Measurements from ENCODE around the gene FMN1. TPM values are rescaled to one million over a fixed set of nuclear protein-coding genes. Genes with fewer than 3 reads are reported as not detected.
A peak's percentile ranks its signal among the peaks of the same experiment; 100 is the strongest.

Gene FMN1
- total and polyA plus RNA-seq, 2 experiments from 2014 or later = 0.53 to 1.8 TPM

- no peak overlapping the region for H3K27ac ChIP-seq
Measured at GRCh38 chr15:32878342-32878741, 316.2 kb downstream of the FMN1 start.

GRCh38 chr15:32877252-32878019 lies 317.1 kb downstream of the FMN1 start:
- no peak overlapping the region for H3K27ac ChIP-seq
- no peaks in the 10 kb centered on the region for H3K4me1 ChIP-seq (ENCODE audit: low read depth)
- H3K9me3 ChIP-seq (ENCODE audit: low read depth) = no peaks in the 10 kb centered on the region
- TF ChIP-seq CTCF (IDR thresholded peaks at IDR 0.05; ENCODE audit: low read depth, low read length) = no peak
- H3K27me3 ChIP-seq = no peaks in the 10 kb centered on the region
- DNase-seq (ENCODE audit: low read depth in 1 of 2, low spot score in 1 of 2) = no peak
- no peaks in the 10 kb centered on the region for H3K36me3 ChIP-seq
- no peak overlapping the region for H3K4me3 ChIP-seq

More at GRCh38 chr15:32878342-32878741, 316.2 kb downstream of the FMN1 start:
- H3K4me1 ChIP-seq (ENCODE audit: low read depth) = no peaks in the 10 kb centered on the region
- H3K36me3 ChIP-seq = no peaks in the 10 kb centered on the region
- no peaks in the 10 kb centered on the region for H3K9me3 ChIP-seq (ENCODE audit: low read depth)
- DNase-seq (ENCODE audit: low read depth in 1 of 2, low spot score in 1 of 2) = no peak
- TF ChIP-seq CTCF (IDR thresholded peaks at IDR 0.05; ENCODE audit: low read depth, low read length) = no peak
- no peak overlapping the region for H3K4me3 ChIP-seq
- no peaks in the 10 kb centered on the region for H3K27me3 ChIP-seq

- Histone ChIP-seq H3K36me3 (no peaks in the 10 kb centered on the region), H3K4me3 (no peak overlapping the region), H3K9me3 (ENCODE audit: low read depth) (no peaks in the 10 kb centered on the region), H3K4me1 (ENCODE audit: low read depth) (peaks cover 7% of the 10 kb centered on the region), H3K27ac (no peak overlapping the region), H3K27me3 (no peaks in the 10 kb centered on the region)
- no peak for DNase-seq (ENCODE audit: low read depth in 1 of 2, low spot score in 1 of 2)
- TF ChIP-seq CTCF (IDR thresholded peaks at IDR 0.05; ENCODE audit: low read depth, low read length) = no peak
Measured at GRCh38 chr15:32873284-32874114, 321.0 kb downstream of the FMN1 start.

- no peaks in the 10 kb centered on the region for H3K36me3 ChIP-seq
- H3K4me3 ChIP-seq = no peak overlapping the region
- H3K27ac ChIP-seq = no peak overlapping the region
- H3K4me1 ChIP-seq (ENCODE audit: low read depth) = peaks cover 7% of the 10 kb centered on the region
- DNase-seq (ENCODE audit: low read depth in 1 of 2, low spot score in 1 of 2) = peak in 1 of 2 donors; percentile 82
- TF ChIP-seq CTCF (IDR thresholded peaks at IDR 0.05; ENCODE audit: low read depth, low read length) = no peak
- H3K27me3 ChIP-seq = no peaks in the 10 kb centered on the region
- H3K9me3 ChIP-seq (ENCODE audit: low read depth) = no peaks in the 10 kb centered on the region
Measured at GRCh38 chr15:32872621-32873283, 321.8 kb downstream of the FMN1 start.

- H3K27ac ChIP-seq = no peak overlapping the region
- no peaks in the 10 kb centered on the region for H3K36me3 ChIP-seq
Measured at GRCh38 chr15:32871883-32872282, 322.6 kb downstream of the FMN1 start.

More at GRCh38 chr15:32871883-32872282, 322.6 kb downstream of the FMN1 start:
- no peak for TF ChIP-seq CTCF (IDR thresholded peaks at IDR 0.05; ENCODE audit: low read depth, low read length)
- H3K9me3 ChIP-seq (ENCODE audit: low read depth) = no peaks in the 10 kb centered on the region
- H3K4me1 ChIP-seq (ENCODE audit: low read depth) = peaks cover 7% of the 10 kb centered on the region
- H3K4me3 ChIP-seq = no peak overlapping the region
- H3K27me3 ChIP-seq = no peaks in the 10 kb centered on the region
- no peak for DNase-seq (ENCODE audit: low read depth in 1 of 2, low spot score in 1 of 2)

All from cardiac muscle cell (in vitro differentiated cells and primary cell).